Measurements from ENCODE around the gene IQCC.

The IQCC gene

DNA sequence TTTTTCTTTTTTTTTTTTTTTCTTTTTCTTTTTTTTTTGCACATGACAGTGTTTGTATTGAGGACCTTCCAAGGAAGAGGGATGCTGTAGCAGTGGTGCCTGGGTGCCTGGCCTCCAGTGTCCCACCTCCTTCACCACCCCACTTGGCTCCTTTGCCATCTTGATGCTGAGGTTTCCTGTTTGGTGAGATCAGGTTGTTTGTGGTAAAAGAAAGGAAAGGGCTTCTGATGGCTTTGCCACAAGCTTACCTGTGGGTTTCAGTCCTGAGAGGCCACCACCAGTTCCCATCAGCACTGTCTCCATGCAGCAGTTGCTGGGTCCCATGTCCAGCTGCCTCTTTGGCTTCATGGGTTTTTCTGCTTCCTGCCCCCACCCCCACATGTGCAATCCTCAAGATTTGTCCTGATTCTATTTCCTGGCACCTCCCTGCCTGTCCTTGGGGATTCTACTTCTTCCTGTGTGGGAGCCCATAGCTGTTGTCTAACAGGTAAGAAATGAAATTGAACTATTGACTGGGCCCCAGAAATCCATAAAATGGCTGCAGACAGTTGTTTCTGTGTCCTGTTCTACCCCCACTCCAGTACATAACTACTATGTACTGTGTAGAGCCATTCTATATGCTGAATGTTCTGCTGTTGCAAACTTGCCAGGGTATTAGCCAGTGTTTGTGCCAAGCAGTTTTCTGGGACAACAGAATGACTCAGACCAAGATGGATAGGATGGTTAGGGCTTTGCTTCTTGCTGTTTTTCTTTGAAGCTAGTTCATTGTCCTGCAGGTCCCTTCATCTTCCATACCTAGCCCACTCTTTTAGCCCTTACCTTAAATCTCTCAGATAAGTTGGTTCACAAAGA lies 9.3 kb upstream of the IQCC start:
- DNase-seq (ENCODE audit: low spot score), result no peak

GRCh38 chr1:32197074-32197473 lies 8.4 kb upstream of the IQCC start:
- DNase-seq (ENCODE audit: low spot score), result no peak

GRCh38 chr1:32197837-32198236 lies 7.6 kb upstream of the IQCC start:
- no peak for DNase-seq (ENCODE audit: low spot score)

DNA sequence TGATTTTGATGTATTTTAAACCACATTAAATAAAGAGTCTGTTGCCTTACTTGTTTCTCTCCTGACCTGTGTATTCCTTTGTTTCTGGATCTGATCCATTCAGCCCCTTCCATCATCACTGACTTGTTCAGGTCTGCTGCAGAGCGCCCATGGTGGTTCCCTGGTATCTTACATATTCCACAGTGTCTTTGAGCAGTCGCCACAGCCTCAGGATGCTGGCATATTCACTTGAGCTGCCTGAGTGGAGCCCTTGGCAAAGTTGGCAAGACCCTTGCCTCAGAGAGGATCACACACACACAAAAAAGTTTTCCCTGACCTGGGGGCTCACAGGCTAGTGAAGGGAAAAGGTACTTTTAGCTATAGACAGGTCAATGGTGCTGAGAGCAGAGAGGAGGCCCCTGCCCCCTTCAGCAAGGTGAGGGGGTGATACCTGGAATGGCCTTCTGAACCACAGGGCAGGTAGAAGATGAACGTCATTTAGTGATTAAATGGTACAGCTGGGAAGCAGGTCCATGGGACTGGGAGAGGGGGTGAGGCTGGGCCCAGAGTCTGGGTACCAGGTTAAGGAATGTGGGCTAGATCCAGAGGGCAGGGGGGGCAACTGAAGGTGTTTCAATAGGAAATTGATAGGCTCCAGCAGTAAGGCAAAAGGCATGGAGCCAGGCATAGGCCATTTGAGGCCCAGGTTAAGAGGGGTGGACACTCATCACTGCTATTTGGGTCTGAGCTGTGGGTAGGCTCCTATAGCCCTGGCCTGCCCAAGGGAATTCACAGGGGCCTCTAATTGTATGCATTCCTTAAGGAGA lies 7.0 kb upstream of the IQCC start:
- DNase-seq (ENCODE audit: low spot score), result no peak

- no peak for DNase-seq (ENCODE audit: low spot score)
Measured at GRCh38 chr1:32199043-32199716, 6.3 kb upstream of the IQCC start.

GRCh38 chr1:32199717-32200072 lies 5.8 kb upstream of the IQCC start:
- peak; percentile 49 for DNase-seq (ENCODE audit: low spot score)

DNA sequence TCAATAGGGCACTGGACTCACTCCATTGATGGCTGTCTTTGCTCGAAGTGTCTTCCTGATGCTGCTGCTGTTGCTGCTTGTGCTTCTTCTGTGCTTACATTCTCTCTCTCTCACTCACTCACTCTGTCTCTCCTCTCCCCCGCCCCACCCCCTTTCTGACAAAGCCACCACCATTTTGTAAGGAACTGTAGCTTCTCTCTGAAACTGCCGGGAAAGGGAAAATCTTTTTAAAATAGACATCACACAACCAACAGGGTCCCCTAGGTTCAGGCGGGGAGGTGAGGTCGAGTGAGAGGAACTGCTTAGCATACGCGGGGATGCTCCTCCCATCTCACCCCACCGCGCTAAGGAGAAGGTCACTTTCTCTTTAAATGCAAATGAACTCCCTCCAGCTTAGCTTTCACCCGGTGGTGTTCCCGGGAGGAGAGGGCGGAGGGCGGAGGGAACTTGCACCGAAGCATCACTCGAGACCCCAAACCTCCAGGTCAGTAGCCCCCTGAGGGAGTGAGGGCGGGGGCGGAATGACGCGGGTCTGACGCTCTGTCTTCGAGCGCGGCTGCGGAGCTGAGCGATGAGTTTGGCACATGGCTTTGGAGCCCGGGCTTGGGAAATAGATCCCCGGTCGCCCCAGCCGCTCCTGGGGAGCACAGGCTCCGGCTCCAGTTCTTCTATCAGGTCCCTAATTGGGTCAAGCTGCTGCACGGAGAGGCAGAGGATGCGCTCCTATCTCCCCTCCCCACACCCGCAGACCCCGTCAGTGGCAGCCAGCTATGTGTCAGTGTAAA lies 5.1 kb upstream of the IQCC start, which contains the start of gene CCDC28B:
Gene CCDC28B, plus strand, starts transcription at position 370 of the 785 bp plus-strand sequence. CDS start 1,341 bp downstream, outside the sequence.
- DNase-seq (ENCODE audit: low spot score), result peak; percentile 76

GRCh38 chr1:32201011-32201855 lies 4.2 kb upstream of the IQCC start:
- peak; percentile 54 for DNase-seq (ENCODE audit: low spot score)

DNA sequence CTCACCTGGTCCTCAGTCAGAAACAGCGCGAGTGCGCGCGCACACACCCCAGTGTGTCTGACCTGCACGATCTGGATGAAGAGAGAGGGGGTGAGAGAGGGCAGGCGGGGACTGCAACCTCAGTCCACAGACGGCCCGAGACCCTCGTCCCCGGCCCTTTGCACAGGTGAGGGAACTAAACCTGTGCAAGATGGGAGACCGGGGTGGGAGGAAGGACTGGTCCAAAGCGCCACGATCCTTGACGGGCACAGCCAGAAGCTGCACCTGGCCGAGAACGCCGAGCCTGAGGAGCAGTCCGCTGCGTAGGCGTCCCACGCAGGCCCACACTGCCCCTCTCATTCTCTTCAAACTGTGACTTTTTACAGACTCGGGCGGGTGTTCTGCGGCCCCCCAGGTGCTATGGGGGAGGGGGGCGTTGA lies 519 bp upstream of the IQCC start:
- no peak for DNase-seq (ENCODE audit: low spot score)

- DNase-seq (ENCODE audit: low spot score), result no peak
Measured at GRCh38 chr1:32208469-32208868, 3.0 kb downstream of the IQCC start.

GRCh38 chr1:32208891-32209328 lies 3.4 kb downstream of the IQCC start, which contains the start of gene DCDC2B:
TSS of gene DCDC2B (plus strand) at chr1:32209089. CDS start at chr1:32209094, 5 bp downstream.
- DNase-seq (ENCODE audit: low spot score), result peak; percentile 36

GRCh38 chr1:32215629-32216480 lies 10.4 kb downstream of the IQCC start:
- DNase-seq (ENCODE audit: low spot score), result peak; percentile 73

DNA sequence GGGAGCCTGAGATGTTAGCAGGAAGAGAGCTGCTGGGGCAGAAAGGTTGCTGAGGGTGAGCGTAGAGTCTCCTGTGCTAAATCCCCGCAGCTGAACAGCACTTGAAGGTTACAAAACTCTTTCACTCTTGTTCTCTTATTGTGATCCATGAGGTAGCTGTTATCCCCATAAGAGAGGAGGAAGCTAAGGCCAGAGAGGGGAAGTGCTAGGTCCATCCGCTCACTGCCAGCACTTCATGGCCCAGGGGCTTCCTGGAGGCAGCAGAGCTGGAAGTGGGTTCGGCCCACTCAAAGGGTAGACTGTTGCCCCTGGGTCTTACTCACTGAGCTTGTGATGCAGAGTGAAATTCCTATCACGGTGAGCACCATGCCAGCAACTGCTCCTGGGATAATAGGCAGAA lies 11.1 kb downstream of the IQCC start:
- DNase-seq (ENCODE audit: low spot score), result no peak

- no peak for DNase-seq (ENCODE audit: low spot score)
Measured at GRCh38 chr1:32219022-32219421, 13.6 kb downstream of the IQCC start.

GRCh38 chr1:32220746-32221580 lies 15.5 kb downstream of the IQCC start:
- no peak for DNase-seq (ENCODE audit: low spot score)

- no peak for DNase-seq (ENCODE audit: low spot score)
Measured at GRCh38 chr1:32221581-32221979, 16.1 kb downstream of the IQCC start.

DNA sequence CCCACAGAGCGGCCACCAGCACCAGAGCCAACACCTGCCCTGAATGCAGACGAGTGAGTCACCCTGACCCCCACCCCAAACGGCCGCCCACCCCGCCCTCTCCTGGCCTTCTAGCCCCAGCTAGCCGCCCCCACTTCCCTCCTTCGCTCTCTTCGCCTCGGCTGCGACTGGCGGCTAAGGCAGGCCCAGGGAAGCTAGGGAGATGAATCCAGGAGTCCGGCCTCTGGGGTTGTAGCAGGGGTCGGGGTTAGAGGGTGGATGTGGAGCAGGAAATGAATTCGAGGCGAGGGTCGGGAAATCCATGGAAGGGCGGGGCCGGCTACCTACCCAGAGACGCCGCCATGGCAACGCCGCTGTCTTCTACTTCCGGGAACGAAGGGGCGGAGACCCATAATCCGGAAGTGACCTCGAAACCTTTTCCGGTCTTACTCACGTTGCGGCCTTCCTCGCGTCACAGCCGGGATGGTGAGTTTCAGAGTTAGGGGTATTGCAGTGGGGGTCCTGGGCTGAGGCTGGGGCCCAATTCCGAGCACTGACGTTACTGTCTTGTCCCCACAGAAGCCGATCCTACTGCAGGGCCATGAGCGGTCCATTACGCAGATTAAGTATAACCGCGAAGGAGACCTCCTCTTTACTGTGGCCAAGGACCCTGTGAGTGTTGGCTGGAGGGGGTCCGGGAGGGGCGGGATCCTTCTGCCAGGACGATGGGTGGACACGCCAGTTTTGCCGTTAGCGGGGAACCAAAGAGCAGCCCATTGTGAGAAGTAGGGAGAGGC lies 16.7 kb downstream of the IQCC start, which contains the start of the genes EIF3I and TMEM234:
Gene EIF3I, plus strand, starts transcription at position 428 of the 776 bp plus-strand sequence. Its CDS starts 35 bp downstream, at position 463.
Gene TMEM234, minus strand, starts transcription at position 374 of the 776 bp plus-strand sequence. Its CDS starts 31 bp downstream, at position 343.
- peak; percentile 97 for DNase-seq (ENCODE audit: low spot score)

DNA sequence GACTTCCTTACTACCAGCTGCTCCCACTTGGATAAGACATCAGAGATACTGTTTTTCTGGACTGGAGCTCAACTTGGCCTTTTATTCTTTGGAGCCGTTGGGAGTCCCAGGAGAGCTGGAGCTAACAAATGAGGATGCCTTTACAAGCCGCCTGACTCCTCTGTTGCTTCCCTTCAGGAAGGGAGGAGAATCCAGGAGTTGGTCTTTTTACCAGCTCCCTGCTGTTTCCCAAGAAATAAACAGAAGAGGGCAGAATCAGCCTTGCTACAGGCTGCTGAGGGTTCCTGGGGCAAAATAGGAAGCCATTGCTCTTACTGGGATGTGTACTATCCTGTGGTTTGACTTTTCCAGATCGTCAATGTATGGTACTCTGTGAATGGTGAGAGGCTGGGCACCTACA lies 18.2 kb downstream of the IQCC start:
- no peak for DNase-seq (ENCODE audit: low spot score)

Measured in Ammon's horn (tissue), 1 donor.